HL-60 (cell line): ENCODE results near the gene AXIN1.

Experiments
- DNase-seq, 2 experiments: peaks; one replicate each; pipeline ENCODE4 v3.0.0-alpha.2; 2010 to 2020; ENCODE audit warnings: low read depth in 1 of 2, low spot score in 1 of 2
- H3K27ac ChIP-seq: fragments of 250-450 bp; sonication (Bioruptor Pico); replicated peaks from 2 replicates; pipeline ENCODE4 v1.5.1; 2020; ENCODE audit warnings: mild to moderate bottlenecking, moderate library complexity
- H3K27me3 ChIP-seq: fragments of 250-450 bp; sonication (Bioruptor Pico); 2 replicates; pipeline ENCODE4 v1.5.1; 2021; ENCODE audit warnings: mild to moderate bottlenecking, moderate library complexity; ENCODE audit not compliant: insufficient read depth, poor library complexity, severe bottlenecking
- H3K4me3 ChIP-seq: replicated peaks from 2 replicates; pipeline ENCODE4 v1.5.1; 2011; ENCODE audit warnings: mild to moderate bottlenecking, control low read depth, low read length; ENCODE audit not compliant: insufficient read depth
- GABPA ChIP-seq: IDR thresholded peaks from 2 replicates; pipeline ENCODE4 v1.6.1; 2012; ENCODE audit warnings: low read depth
- POLR2AphosphoS5 ChIP-seq: IDR thresholded peaks from 2 replicates; pipeline ENCODE4 v1.6.1; 2012; ENCODE audit warnings: low read depth
- REST ChIP-seq: IDR thresholded peaks from 2 replicates; pipeline ENCODE4 v1.6.1; 2012; ENCODE audit warnings: low read depth; ENCODE audit not compliant: insufficient replicate concordance
- SPI1 ChIP-seq: IDR thresholded peaks from 2 replicates; pipeline ENCODE4 v1.6.1; 2012; ENCODE audit warnings: low read depth, mild to moderate bottlenecking, borderline replicate concordance
- TF ChIP-seq, protein P1 (sequence below): IDR thresholded peaks from one replicate; pipeline ENCODE4 v1.5.1; 2011; ENCODE audit warnings: low read length, control low read depth, inconsistent platforms; ENCODE audit not compliant: insufficient read depth

Gene AXIN1

DNA sequence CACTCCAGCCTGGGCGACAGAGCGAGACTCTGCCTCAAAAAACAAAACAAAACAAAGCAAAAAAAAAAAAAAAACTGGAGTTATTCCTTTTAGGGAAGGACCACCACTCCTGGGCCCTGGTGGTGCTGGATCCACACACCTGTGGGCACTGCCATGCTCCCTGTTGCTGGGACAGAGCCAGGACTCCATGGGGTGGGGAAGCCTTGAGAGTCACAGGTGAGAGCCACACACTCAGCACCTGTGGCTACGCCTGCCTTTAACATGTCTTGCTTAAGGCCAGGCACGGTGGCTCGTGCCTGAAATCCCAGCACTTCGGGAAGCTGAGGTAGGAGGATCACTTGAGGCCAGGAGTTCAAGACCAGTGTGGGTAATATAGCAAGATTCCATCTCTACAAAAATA lies 51.3 kb downstream of the AXIN1 start:
- Histone ChIP-seq H3K27ac (no peak overlapping the region), H3K4me3 (no peak overlapping the region), H3K27me3 (no peaks in the 10 kb centered on the region)
- TF ChIP-seq SPI1 (no peak), POLR2AphosphoS5 (no peak), REST (no peak), GABPA (no peak)
- TF ChIP-seq, protein P1, sequence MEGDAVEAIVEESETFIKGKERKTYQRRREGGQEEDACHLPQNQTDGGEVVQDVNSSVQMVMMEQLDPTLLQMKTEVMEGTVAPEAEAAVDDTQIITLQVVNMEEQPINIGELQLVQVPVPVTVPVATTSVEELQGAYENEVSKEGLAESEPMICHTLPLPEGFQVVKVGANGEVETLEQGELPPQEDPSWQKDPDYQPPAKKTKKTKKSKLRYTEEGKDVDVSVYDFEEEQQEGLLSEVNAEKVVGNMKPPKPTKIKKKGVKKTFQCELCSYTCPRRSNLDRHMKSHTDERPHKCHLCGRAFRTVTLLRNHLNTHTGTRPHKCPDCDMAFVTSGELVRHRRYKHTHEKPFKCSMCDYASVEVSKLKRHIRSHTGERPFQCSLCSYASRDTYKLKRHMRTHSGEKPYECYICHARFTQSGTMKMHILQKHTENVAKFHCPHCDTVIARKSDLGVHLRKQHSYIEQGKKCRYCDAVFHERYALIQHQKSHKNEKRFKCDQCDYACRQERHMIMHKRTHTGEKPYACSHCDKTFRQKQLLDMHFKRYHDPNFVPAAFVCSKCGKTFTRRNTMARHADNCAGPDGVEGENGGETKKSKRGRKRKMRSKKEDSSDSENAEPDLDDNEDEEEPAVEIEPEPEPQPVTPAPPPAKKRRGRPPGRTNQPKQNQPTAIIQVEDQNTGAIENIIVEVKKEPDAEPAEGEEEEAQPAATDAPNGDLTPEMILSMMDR = no peak
- DNase-seq = no peak

DNA sequence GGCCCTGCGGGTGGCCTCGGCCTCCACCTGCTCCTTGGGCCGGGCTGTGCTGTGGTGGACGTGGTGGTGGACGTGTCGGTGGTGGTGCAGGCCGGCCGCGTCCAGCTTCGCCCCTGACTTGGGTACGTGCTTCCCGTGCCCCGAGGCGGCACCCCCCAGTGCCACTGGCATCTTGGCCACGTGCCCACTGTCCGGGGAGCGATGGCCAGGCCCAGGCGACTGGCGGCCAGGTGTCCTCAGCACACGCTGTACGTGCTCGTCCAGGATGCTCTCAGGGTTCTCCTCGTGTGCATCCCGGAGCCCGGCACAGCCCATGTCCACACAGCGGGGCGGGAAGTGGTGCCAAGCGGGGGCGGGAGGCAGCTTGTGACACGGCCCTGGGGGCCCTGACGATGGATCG lies 54.7 kb downstream of the AXIN1 start:
- no peak overlapping the region for H3K27ac ChIP-seq
- H3K27me3 ChIP-seq = no peaks in the 10 kb centered on the region
- DNase-seq = no peak
- H3K4me3 ChIP-seq = no peak overlapping the region
- no peak for TF ChIP-seq REST
- TF ChIP-seq SPI1 = no peak
- TF ChIP-seq POLR2AphosphoS5 = no peak
- TF ChIP-seq, protein P1 = no peak

DNA sequence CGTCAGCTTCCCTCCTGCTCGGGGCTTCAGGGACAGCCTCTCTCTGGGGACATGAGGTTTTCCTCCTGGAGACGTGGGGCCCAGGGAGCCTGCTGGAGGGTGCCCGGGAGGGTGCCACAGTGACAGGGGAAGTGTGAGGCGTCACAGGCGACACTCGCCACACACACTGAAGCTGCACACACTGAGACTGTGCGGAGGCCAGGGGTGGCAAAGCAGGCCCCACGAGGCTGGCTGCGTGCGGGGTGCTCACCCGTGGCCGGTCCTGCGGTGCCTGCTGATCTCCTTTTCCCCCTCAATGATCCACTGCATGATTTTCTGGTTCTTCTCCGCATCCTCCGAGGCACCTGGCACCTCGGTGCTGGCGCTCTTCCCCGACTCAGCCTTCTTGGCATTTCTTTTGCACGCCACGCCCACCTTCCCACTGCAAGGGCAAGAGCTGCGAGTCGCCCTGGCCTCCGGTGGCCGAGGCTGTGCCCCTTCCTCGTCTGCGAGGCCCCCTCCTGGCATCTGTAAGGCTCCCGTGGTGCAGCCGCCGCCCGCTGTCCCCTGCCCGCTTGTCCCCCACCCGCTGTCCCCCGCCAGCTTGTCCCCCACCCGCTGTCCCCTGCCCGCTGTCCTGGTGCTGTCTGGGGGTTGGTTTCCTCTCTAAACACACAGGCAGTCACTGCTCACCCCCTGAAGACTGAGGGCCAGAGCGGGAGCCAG lies 55.6 kb downstream of the AXIN1 start:
- Histone ChIP-seq H3K4me3 (no peak overlapping the region), H3K27ac (no peak overlapping the region), H3K27me3 (no peaks in the 10 kb centered on the region)
- DNase-seq = no peak
- TF ChIP-seq SPI1 (no peak), POLR2AphosphoS5 (no peak), REST (no peak), GABPA (no peak)
- TF ChIP-seq, protein P1 = no peak
